Natural killer cell (primary cell): ENCODE data around the gene DHX57. TPM values are rescaled to one million over a fixed set of nuclear protein-coding genes. Genes with fewer than 3 reads are reported as not detected.

ENCODE experiments used
- ATAC-seq, 3 donors: fragments of 150-1000 bp in 2 of 3; fragments of 200-7000 bp in 1 of 3; cut with Tn5 transposase; 1 replicate in 1 of 3; 2 replicates in 2 of 3; pipeline ENCODE4 v1.10.0; 2021; ENCODE audit warnings: mild to moderate bottlenecking in 2 of 3, moderate library complexity in 2 of 3
- DNase-seq, 2 donors: peaks; one replicate each; pipeline versions ENCODE4 v3.0.0 to v3.0.0-alpha.2; 2013 to 2021; ENCODE audit warnings: mixed read lengths in 1 of 2
- H3K27ac ChIP-seq: one replicate; pipeline ENCODE4 v1.5.1; 2013; ENCODE audit warnings: mild to moderate bottlenecking, low read length
- H3K27me3 ChIP-seq: one replicate; pipeline ENCODE4 v1.6.1; 2013; ENCODE audit warnings: low read length; ENCODE audit not compliant: control insufficient read depth, insufficient read depth
- H3K36me3 ChIP-seq: one replicate; pipeline ENCODE4 v1.6.1; 2013; ENCODE audit warnings: low read length; ENCODE audit not compliant: control insufficient read depth, insufficient read depth
- H3K4me1 ChIP-seq: one replicate; pipeline ENCODE4 v1.6.1; 2013; ENCODE audit warnings: low read length; ENCODE audit not compliant: control insufficient read depth, insufficient read depth
- H3K4me3 ChIP-seq: one replicate; pipeline ENCODE4 v1.5.1; 2013; ENCODE audit warnings: low read length
- H3K9me3 ChIP-seq: one replicate; pipeline ENCODE4 v1.6.1; 2013; ENCODE audit warnings: low read length; ENCODE audit not compliant: control insufficient read depth, insufficient read depth
- H3K27ac Mint-ChIP-seq, 2 donors: one replicate each; pipeline ENCODE4 v1.8.0; 2022; ENCODE audit warnings: mild to moderate bottlenecking in 2 of 2, mixed read lengths in 2 of 2, moderate library complexity in 1 of 2
- H3K27me3 Mint-ChIP-seq, 2 donors: one replicate each; pipeline ENCODE4 v1.8.0; 2022; ENCODE audit warnings: low read depth in 2 of 2, mixed read lengths in 2 of 2
- H3K36me3 Mint-ChIP-seq: one replicate; pipeline ENCODE4 v1.8.0; 2022; ENCODE audit warnings: mixed read lengths
- H3K4me1 Mint-ChIP-seq, 2 donors: one replicate each; pipeline ENCODE4 v1.8.0; 2022; ENCODE audit warnings: mixed read lengths in 2 of 2
- H3K4me3 Mint-ChIP-seq: one replicate; pipeline ENCODE4 v1.8.0; 2022; ENCODE audit warnings: mild to moderate bottlenecking, moderate library complexity, mixed read lengths
- H3K9me3 Mint-ChIP-seq, 2 donors: one replicate each; pipeline ENCODE4 v1.8.0; 2022; ENCODE audit warnings: mixed read lengths in 2 of 2
- WGBS: methylation state at CpG from one replicate; pipeline ENCODE4 v1.1.7; 2013; ENCODE audit warnings: missing lambda C conversion rate; ENCODE audit not compliant: insufficient coverage; 5-methylcytosine and 5-hydroxymethylcytosine counted together
- intact Hi-C: fragments of 100-400 bp; cut with micrococcal nuclease; formaldehyde crosslinking; loops from one replicate; pipeline ENCODE4 v1.14.2; 2022
- total RNA-seq, 4 donors: library from RNA; stranded (reverse); fragments of 120-200 nt in 1 of 4; gene quantifications; one replicate each; pipeline versions ENCODE4 v1.2.3 to v1.2.4, GENCODE V29; 2013 to 2022
- TF ChIP-seq, protein P1 (sequence below): fragments of 200-600 bp; IDR thresholded peaks from one replicate; pipeline ENCODE4 v1.8.0; 2022; ENCODE audit warnings: antibody characterized with exemption

Gene DHX57
- total RNA-seq, 3 donors from 2014 or later (not counting 1 experiment from before 2014, with no cell fraction given) = 12.8 to 21.9 (median 18.5) TPM

DNA sequence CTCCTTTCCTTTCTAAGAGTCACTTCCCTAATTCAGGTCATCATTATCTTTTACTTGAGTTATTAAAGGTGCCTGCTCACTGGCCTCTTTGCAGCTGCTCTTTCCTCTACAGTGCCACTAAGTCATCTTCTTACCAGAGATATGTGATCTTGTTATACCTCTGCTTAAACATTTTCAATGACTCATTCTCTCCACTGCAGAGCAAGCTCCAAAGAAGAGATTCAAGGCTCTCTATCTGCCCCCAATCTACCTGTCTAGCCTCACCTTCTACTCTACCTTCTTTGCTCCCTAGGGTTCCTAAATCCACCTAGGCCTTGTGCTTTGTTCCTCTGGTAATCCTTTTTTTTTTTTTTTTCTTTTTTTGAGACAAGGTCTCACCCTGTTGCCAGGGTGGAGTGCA lies 17.1 kb upstream of the DHX57 start:
- Mint-ChIP-seq H3K4me1 (no peaks in the 10 kb centered on the region), H3K27ac (no peak overlapping the region), H3K36me3 (no peaks in the 10 kb centered on the region), H3K4me3 (no peak overlapping the region), H3K27me3 (peaks cover 6 to 9% of the 10 kb centered on the region in 2 donors), H3K9me3 (no peaks in the 10 kb centered on the region)
- ATAC-seq (no peak), DNase-seq (no peak)
- TF ChIP-seq, protein P1, sequence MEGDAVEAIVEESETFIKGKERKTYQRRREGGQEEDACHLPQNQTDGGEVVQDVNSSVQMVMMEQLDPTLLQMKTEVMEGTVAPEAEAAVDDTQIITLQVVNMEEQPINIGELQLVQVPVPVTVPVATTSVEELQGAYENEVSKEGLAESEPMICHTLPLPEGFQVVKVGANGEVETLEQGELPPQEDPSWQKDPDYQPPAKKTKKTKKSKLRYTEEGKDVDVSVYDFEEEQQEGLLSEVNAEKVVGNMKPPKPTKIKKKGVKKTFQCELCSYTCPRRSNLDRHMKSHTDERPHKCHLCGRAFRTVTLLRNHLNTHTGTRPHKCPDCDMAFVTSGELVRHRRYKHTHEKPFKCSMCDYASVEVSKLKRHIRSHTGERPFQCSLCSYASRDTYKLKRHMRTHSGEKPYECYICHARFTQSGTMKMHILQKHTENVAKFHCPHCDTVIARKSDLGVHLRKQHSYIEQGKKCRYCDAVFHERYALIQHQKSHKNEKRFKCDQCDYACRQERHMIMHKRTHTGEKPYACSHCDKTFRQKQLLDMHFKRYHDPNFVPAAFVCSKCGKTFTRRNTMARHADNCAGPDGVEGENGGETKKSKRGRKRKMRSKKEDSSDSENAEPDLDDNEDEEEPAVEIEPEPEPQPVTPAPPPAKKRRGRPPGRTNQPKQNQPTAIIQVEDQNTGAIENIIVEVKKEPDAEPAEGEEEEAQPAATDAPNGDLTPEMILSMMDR = no peak
- H3K4me3 ChIP-seq = no peak overlapping the region
- no peaks in the 10 kb centered on the region for H3K36me3 ChIP-seq
- H3K27ac ChIP-seq = no peak overlapping the region
- no peaks in the 10 kb centered on the region for H3K9me3 ChIP-seq
- no peaks in the 10 kb centered on the region for H3K4me1 ChIP-seq
- no peaks in the 10 kb centered on the region for H3K27me3 ChIP-seq
- intact Hi-C loops = no loop called here

DNA sequence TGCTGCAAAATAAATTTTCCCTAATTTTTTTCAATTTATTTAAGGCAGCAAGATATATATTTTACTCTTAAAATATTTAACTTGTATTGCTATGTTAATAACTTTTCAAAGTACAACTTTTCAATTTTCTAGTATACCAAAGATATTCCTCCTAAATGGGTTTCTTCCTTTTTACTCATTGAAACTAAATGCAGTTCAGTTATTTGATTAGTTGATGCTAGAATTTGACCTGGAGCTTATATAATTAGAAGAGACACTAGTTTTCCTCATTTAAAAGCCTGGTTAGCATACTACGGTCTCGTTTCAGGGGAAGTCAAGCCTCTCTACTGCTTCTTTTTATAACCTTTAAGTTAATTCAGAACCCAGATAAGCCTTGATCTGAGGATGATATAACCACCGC lies 13.8 kb upstream of the DHX57 start, which contains the start of gene ARHGEF33:
ARHGEF33 (plus strand) TSS at position 301 of the 400 bp plus-strand sequence. CDS start 29,573 bp downstream, outside the sequence.
- intact Hi-C loops = no loop called here
- no peaks in the 10 kb centered on the region for H3K4me1 ChIP-seq
- H3K27ac ChIP-seq = no peak within 1 kb of the TSS
- H3K9me3 ChIP-seq = no peaks in the 10 kb centered on the region
- Mint-ChIP-seq H3K9me3 (no peaks in the 10 kb centered on the region), H3K36me3 (no peaks in the 10 kb centered on the region), H3K4me1 (no peaks in the 10 kb centered on the region), H3K27me3 (peaks cover 0 to 6% of the 10 kb centered on the region in 2 donors), H3K27ac (no peak within 1 kb of the TSS), H3K4me3 (no peak within 1 kb of the TSS)
- TF ChIP-seq, protein P1 = no peak
- DNase-seq (no peak), ATAC-seq (no peak)
- no peak within 1 kb of the TSS for H3K4me3 ChIP-seq
- no peaks in the 10 kb centered on the region for H3K36me3 ChIP-seq
- 85% methylated on average over 3 of the region's 3 CpGs for WGBS
- no peaks in the 10 kb centered on the region for H3K27me3 ChIP-seq

DNA sequence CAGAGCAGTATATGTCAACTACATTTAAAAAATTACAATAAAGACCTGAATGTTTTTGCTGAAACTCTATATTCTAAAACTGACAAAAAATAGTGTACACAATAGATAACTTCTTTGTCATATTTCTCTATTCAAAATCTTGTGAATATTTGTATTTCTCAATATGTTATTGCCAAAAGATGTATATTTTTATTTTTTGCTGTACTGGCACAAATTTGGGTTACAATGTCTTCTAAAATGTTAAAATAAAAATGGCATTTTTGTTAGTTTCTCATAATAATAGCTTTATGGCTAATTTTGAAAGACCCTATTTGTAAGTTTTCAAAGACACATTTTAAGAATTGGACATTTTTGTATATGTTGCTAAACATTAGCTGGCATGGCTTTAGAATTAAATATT lies 13.3 kb upstream of the DHX57 start:
- Histone ChIP-seq H3K9me3 (no peaks in the 10 kb centered on the region), H3K4me3 (no peak overlapping the region), H3K27ac (no peak overlapping the region), H3K27me3 (no peaks in the 10 kb centered on the region), H3K4me1 (no peaks in the 10 kb centered on the region), H3K36me3 (no peaks in the 10 kb centered on the region)
- ATAC-seq (no peak), DNase-seq (no peak)
- Mint-ChIP-seq H3K27ac (no peak overlapping the region), H3K4me1 (no peaks in the 10 kb centered on the region), H3K36me3 (no peaks in the 10 kb centered on the region), H3K27me3 (peaks cover 0 to 6% of the 10 kb centered on the region in 2 donors), H3K4me3 (no peak overlapping the region), H3K9me3 (no peaks in the 10 kb centered on the region)
- intact Hi-C loops = no loop called here
- TF ChIP-seq, protein P1 = no peak

DNA sequence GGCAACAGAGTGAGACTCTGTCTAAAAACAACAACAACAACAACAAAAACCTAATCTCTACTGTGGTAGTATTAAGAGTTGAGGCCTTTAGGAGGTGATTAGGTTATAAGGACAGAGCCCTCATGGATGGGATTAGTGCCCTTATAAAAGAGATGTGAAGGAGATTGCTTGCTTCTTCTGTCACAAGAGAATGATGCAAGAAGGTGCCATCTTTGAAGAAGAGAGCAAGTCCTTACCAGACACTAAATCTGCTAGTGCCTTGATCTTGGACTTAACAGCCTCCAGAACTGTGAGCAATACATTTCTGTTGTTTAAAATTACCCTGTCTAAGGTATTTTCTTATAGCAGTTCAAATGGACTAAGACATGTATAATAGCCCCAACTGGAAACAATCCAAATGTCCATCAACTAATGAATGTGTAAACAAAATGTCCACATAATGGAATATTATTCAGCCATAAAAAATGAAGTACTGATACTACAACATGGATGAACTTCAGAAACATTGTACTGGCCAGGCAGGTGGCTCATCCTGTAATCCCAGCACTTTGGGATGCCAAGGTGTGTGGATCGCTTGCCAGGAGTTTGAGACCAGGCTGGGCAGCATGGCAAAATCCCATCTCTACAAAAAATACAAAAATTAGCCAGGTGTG lies 12.3 kb upstream of the DHX57 start:
- no peaks in the 10 kb centered on the region for H3K9me3 Mint-ChIP-seq
- WGBS = 100% methylated on average over 1 of the region's 1 CpG
- no peak overlapping the region for H3K4me3 ChIP-seq
- TF ChIP-seq, protein P1 = no peak
- H3K27me3 Mint-ChIP-seq = peaks cover 0 to 6% of the 10 kb centered on the region in 2 donors
- no peak for ATAC-seq
- H3K36me3 ChIP-seq = no peaks in the 10 kb centered on the region
- H3K9me3 ChIP-seq = no peaks in the 10 kb centered on the region
- no peaks in the 10 kb centered on the region for H3K36me3 Mint-ChIP-seq
- no peak for DNase-seq
- H3K27ac ChIP-seq = no peak overlapping the region
- H3K4me3 Mint-ChIP-seq = no peak overlapping the region
- no peaks in the 10 kb centered on the region for H3K4me1 ChIP-seq
- intact Hi-C loops = no loop called here
- H3K27ac Mint-ChIP-seq = no peak overlapping the region
- no peaks in the 10 kb centered on the region for H3K27me3 ChIP-seq
- H3K4me1 Mint-ChIP-seq = no peaks in the 10 kb centered on the region
